T-helper 1 cell treated with Interleukin-12 subunit alpha and Interleukin-12 subunit beta and Interleukin-4 antibody, amounts not matched to agents 30 μg/mL and 1 μg/mL, for 36 hours (primary cell): ENCODE results near the gene PREX1.
A peak's percentile ranks its signal among the peaks of the same experiment; 100 is the strongest.

Experiments used
- H3K27ac Mint-ChIP-seq: one replicate; pipeline ENCODE4 v1.8.0; 2021; ENCODE audit warnings: mild to moderate bottlenecking, mixed read lengths
- H3K27me3 Mint-ChIP-seq: one replicate; pipeline ENCODE4 v1.8.0; 2021; ENCODE audit warnings: low read depth, mixed read lengths
- H3K36me3 Mint-ChIP-seq: one replicate; pipeline ENCODE4 v1.8.0; 2021; ENCODE audit warnings: low read depth, mixed read lengths
- H3K4me1 Mint-ChIP-seq: one replicate; pipeline ENCODE4 v1.8.0; 2021; ENCODE audit warnings: low read depth, mixed read lengths
- H3K4me3 Mint-ChIP-seq: one replicate; pipeline ENCODE4 v1.8.0; 2021; ENCODE audit warnings: mild to moderate bottlenecking, moderate library complexity, mixed read lengths
- H3K9me3 Mint-ChIP-seq: one replicate; pipeline ENCODE4 v1.8.0; 2021; ENCODE audit warnings: mixed read lengths

PREX1 gene

DNA sequence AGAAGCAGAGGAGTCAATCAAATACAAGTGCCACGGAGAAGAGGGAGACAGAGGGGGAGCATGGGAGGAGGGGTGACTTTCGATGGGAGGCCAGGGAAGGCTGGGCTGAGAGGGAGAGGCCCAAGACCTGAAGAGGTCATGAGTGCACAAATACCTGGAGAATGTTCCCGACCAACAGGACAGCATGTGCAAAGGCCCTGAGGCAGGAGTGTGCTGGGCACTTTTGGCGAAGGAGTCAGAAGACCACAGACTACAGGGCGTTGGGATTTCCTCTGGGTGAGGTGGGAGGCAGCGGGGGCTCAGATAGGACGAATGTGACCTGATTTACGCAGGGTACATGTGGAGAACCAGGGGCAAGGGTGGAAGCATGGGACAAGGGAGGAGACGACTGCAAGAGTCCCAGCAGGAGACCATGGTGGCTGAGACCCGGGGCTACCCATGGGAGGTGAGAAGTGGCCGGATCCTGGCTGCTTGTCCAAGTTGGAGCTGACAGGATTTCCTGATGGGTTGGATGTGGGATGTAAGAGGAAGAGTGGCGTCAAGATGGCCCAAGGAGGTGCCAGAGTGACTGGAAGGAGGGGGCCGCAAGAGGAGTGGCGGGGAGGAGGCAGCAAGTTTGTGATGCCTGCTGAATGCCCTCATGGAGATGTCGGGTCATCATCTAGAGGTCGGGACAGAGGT lies 23.4 kb downstream of the PREX1 start:
- Mint-ChIP-seq H3K4me1 (peaks cover 34% of the 10 kb centered on the region), H3K36me3 (peaks cover 36% of the 10 kb centered on the region), H3K4me3 (no peak overlapping the region)

GRCh38 chr20:48803176-48804053 lies 24.4 kb downstream of the PREX1 start:
- Mint-ChIP-seq H3K9me3 (peaks cover 14% of the 10 kb centered on the region), H3K4me3 (no peak overlapping the region), H3K27ac (no peak overlapping the region), H3K36me3 (peaks cover 28% of the 10 kb centered on the region), H3K4me1 (peaks cover 30% of the 10 kb centered on the region), H3K27me3 (no peaks in the 10 kb centered on the region)

More for the DNA sequence above, 23.4 kb downstream of the PREX1 start:
- Mint-ChIP-seq H3K27ac (peak overlapping the region; percentile 16), H3K9me3 (peaks cover 18% of the 10 kb centered on the region), H3K27me3 (no peaks in the 10 kb centered on the region)

GRCh38 chr20:48802647-48803046 lies 25.2 kb downstream of the PREX1 start:
- H3K27me3 Mint-ChIP-seq: no peaks in the 10 kb centered on the region
- peaks cover 36% of the 10 kb centered on the region for H3K4me1 Mint-ChIP-seq
- peaks cover 25% of the 10 kb centered on the region for H3K36me3 Mint-ChIP-seq
- no peak overlapping the region for H3K4me3 Mint-ChIP-seq
- H3K9me3 Mint-ChIP-seq: peaks cover 14% of the 10 kb centered on the region
- H3K27ac Mint-ChIP-seq: no peak overlapping the region

DNA sequence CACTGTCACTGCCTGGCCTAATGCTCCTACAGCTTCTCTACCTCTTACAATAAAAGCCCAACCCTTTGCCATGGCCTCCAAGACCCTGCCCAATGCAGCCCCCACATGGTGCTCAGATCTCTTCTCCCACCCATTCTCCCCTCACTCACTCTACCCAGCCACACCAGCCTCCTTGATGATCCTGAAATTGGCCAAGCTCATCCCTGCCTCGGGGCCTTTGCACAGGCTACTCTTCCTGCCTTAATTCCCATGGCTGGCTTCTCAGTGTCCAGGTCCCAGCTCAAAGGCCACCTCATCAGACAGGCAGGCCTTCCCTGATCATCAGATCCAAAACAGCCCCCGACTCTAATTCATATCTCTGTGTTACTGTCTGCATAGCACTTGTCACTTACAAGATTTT lies 25.6 kb downstream of the PREX1 start:
- H3K4me3 Mint-ChIP-seq: no peak overlapping the region
- peaks cover 40% of the 10 kb centered on the region for H3K4me1 Mint-ChIP-seq

GRCh38 chr20:48801197-48801596 lies 26.6 kb downstream of the PREX1 start:
- H3K27ac Mint-ChIP-seq: no peak overlapping the region
- H3K36me3 Mint-ChIP-seq: peaks cover 11% of the 10 kb centered on the region
- H3K9me3 Mint-ChIP-seq: no peaks in the 10 kb centered on the region
- H3K4me3 Mint-ChIP-seq: no peak overlapping the region
- H3K27me3 Mint-ChIP-seq: no peaks in the 10 kb centered on the region
- peaks cover 40% of the 10 kb centered on the region for H3K4me1 Mint-ChIP-seq

More for the DNA sequence above, 25.6 kb downstream of the PREX1 start:
- peaks cover 10% of the 10 kb centered on the region for H3K9me3 Mint-ChIP-seq
- no peak overlapping the region for H3K27ac Mint-ChIP-seq
- H3K27me3 Mint-ChIP-seq: no peaks in the 10 kb centered on the region
- H3K36me3 Mint-ChIP-seq: peaks cover 20% of the 10 kb centered on the region

- Mint-ChIP-seq H3K4me3 (no peak overlapping the region), H3K27ac (no peak overlapping the region), H3K27me3 (no peaks in the 10 kb centered on the region), H3K4me1 (peaks cover 46% of the 10 kb centered on the region), H3K36me3 (peaks cover 11% of the 10 kb centered on the region), H3K9me3 (no peaks in the 10 kb centered on the region)
Observed at GRCh38 chr20:48800177-48800576, 27.6 kb downstream of the PREX1 start.

DNA sequence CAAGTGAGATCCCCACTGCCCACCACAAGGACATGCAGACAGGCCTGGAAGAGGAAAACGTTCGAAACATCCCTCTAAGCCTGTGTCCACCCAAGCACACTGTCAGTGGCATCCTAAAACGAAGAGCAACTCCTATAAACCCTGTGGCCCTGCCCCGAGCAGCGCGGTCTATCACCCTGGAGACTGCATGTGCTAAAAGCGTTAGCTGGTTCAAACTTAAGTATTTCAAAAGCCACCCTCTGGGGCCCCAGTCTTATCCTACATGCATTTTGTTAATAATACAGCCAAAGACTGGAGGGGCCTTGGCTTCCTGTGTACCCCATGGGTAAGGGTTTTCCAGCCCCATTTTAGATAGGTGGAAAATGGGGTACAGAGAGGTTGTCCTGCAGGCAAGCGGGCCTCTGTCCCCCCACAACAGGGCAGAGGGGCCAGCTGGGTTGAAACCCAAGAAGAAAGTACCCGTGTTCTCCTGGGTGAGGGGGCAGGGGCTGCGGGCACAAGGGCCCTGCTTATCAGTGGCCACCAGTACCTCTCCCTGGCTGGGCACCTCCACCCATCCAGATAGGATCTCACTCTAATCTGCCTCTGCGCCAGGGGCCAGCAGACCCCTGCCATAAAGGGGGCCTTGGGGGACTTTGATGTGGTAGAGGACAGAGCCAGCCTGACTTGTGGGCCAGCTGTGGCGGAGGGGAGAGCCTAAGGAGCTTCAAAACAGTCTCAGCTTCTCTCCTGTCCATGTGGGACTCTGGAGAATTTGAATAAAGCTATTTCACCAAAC lies 28.3 kb downstream of the PREX1 start:
- peaks cover 42% of the 10 kb centered on the region for H3K4me1 Mint-ChIP-seq
- peaks cover 8% of the 10 kb centered on the region for H3K36me3 Mint-ChIP-seq
- no peaks in the 10 kb centered on the region for H3K9me3 Mint-ChIP-seq
- no peaks in the 10 kb centered on the region for H3K27me3 Mint-ChIP-seq
- no peak overlapping the region for H3K27ac Mint-ChIP-seq
- H3K4me3 Mint-ChIP-seq: no peak overlapping the region

- H3K27me3 Mint-ChIP-seq: no peaks in the 10 kb centered on the region
- peaks cover 8% of the 10 kb centered on the region for H3K36me3 Mint-ChIP-seq
- no peaks in the 10 kb centered on the region for H3K9me3 Mint-ChIP-seq
- no peak overlapping the region for H3K27ac Mint-ChIP-seq
- H3K4me1 Mint-ChIP-seq: peaks cover 37% of the 10 kb centered on the region
- no peak overlapping the region for H3K4me3 Mint-ChIP-seq
Observed at GRCh38 chr20:48797850-48798747, 29.7 kb downstream of the PREX1 start.

DNA sequence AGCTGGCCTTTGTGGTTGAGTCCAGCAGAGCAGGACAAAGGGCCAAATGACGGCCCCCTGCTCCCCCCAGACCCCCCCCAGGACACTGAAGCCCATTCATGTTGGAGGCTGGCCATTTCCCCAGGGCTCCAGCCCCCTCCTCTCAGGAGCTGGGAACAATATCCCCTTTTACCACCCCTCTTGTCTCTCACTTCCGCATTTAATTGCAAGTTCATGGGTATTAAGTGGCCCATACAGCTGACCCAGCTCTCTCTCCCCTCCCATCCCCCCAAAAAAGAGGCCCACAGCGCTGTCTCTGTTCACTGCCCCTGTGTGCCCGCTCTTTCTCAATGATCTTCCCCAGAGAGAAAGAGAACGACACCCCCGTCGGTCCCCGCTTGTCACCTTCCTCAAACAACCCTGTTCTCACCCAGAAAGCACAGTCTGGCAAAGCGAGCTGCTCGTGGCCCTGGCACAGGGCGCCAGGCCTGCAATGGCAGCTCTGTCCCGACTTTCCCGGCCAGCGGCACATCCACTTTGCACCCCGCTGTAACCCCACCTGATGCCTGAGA lies 30.4 kb downstream of the PREX1 start:
- Mint-ChIP-seq H3K9me3 (no peaks in the 10 kb centered on the region), H3K36me3 (peaks cover 12% of the 10 kb centered on the region), H3K4me1 (peaks cover 36% of the 10 kb centered on the region), H3K4me3 (no peak overlapping the region), H3K27me3 (no peaks in the 10 kb centered on the region), H3K27ac (no peak overlapping the region)

- Mint-ChIP-seq H3K27ac (no peak overlapping the region), H3K4me3 (no peak overlapping the region), H3K4me1 (peaks cover 31% of the 10 kb centered on the region), H3K36me3 (peaks cover 9% of the 10 kb centered on the region), H3K9me3 (no peaks in the 10 kb centered on the region), H3K27me3 (no peaks in the 10 kb centered on the region)
Observed at GRCh38 chr20:48795732-48796131, 32.1 kb downstream of the PREX1 start.

DNA sequence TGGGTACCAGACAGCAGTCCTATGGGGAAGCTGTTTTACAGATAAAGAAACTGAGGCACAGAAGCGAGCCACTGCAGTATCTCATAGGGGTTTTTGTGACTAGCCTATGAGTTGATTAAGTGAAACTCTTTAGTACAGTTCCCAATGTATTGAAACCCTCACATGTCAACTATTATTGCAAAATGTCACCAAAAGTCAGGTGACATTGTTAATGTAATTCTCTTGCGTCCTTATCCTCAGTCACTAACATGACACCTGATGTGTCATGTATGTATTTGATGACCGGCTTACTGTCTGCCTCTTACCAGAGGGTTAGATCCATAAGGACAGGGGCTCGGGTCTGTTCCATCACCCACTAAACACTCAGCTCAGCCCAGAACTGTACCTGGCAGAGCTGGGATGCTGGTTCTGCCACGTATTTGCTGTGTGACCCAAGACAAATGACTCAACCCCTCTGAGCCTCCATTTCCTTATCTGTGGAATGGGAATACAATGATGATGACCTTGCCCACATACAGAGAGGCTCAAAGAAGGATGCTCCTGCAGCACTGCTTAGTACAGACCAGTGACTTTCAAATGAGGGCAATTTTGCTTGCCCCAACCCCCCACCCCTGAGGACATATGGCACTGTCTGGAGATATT lies 32.9 kb downstream of the PREX1 start:
- Mint-ChIP-seq H3K4me3 (no peak overlapping the region), H3K9me3 (no peaks in the 10 kb centered on the region), H3K4me1 (peaks cover 39% of the 10 kb centered on the region), H3K36me3 (peaks cover 12% of the 10 kb centered on the region), H3K27ac (no peak overlapping the region), H3K27me3 (no peaks in the 10 kb centered on the region)

- no peak overlapping the region for H3K4me3 Mint-ChIP-seq
- H3K4me1 Mint-ChIP-seq: peaks cover 44% of the 10 kb centered on the region
Observed at GRCh38 chr20:48794360-48794759, 33.4 kb downstream of the PREX1 start.

DNA sequence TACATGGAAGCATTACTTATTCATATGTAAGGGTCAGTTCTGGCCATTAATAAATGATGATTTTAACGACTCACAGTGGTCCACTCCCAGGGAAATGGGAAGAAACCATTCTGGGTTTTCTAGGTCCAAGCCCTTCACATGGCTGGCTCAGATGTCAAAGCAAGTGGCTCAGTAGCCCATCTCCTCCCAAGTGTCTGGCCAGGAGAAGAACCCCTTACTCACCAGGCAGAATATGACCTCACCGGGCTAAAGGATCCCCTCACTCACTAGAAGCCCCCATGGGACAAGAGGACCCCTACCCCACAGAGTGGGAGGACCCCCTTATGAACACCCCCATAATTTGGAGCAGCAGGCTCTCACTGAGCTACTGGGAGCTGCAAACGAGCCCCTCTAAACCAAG lies 34.0 kb downstream of the PREX1 start:
- H3K4me3 Mint-ChIP-seq: no peak overlapping the region
- H3K36me3 Mint-ChIP-seq: peaks cover 21% of the 10 kb centered on the region
- peaks cover 48% of the 10 kb centered on the region for H3K4me1 Mint-ChIP-seq
- H3K9me3 Mint-ChIP-seq: no peaks in the 10 kb centered on the region
- H3K27me3 Mint-ChIP-seq: no peaks in the 10 kb centered on the region
- no peak overlapping the region for H3K27ac Mint-ChIP-seq

More at GRCh38 chr20:48794360-48794759, 33.4 kb downstream of the PREX1 start:
- Mint-ChIP-seq H3K36me3 (peaks cover 16% of the 10 kb centered on the region), H3K27me3 (no peaks in the 10 kb centered on the region), H3K27ac (no peak overlapping the region), H3K9me3 (no peaks in the 10 kb centered on the region)
